GM21529 (cell line): ENCODE data around the gene MEIS2.

ENCODE experiments used
- ATAC-seq: cut with Tn5 transposase; IDR thresholded peaks from one replicate; pipeline ENCODE4 v1.9.1; 2021; ENCODE audit not compliant: unreplicated experiment

Gene MEIS2

GRCh38 chr15:36967929-36968328 is 132.4 kb downstream of the MEIS2 start:
- ATAC-seq: no peak

DNA sequence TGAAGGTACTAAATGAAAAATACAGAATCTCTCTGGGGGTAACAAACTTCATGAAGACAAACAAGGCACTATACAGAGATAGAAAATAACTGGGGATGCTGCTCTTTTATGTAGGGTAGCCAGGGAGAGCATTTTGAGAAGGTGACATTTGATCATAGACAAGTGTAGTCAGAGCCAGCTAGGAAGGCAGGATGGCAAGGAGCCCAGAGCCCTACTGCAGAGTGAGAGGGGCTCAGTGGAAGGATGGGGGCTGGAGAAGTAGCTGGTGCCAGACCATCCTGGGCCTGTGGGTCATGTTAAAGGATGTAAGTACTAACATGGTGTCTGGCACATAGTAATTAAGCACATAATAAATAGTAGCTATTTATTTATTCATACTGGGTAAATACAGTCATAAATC is 133.6 kb downstream of the MEIS2 start:
- no peak for ATAC-seq

- no peak for ATAC-seq
Measured at GRCh38 chr15:36965570-36966342, 134.6 kb downstream of the MEIS2 start.

- no peak for ATAC-seq
Measured at GRCh38 chr15:36964626-36965025, 135.7 kb downstream of the MEIS2 start.

- ATAC-seq: no peak
Measured at GRCh38 chr15:36961956-36962355, 138.4 kb downstream of the MEIS2 start.

DNA sequence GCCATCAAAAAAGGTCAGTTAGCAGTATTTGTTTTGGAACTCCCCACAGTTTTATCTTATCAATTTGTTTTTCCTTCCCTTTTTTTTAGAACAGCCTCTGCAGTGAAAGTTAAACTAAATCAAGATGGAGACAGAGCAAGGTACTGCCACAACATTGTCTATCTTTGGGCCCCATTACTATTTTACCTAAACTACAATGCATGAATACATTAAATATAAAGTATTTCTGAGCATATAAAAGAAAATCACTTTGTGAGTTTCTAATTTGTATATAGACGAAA is 139.5 kb downstream of the MEIS2 start:
- no peak for ATAC-seq

DNA sequence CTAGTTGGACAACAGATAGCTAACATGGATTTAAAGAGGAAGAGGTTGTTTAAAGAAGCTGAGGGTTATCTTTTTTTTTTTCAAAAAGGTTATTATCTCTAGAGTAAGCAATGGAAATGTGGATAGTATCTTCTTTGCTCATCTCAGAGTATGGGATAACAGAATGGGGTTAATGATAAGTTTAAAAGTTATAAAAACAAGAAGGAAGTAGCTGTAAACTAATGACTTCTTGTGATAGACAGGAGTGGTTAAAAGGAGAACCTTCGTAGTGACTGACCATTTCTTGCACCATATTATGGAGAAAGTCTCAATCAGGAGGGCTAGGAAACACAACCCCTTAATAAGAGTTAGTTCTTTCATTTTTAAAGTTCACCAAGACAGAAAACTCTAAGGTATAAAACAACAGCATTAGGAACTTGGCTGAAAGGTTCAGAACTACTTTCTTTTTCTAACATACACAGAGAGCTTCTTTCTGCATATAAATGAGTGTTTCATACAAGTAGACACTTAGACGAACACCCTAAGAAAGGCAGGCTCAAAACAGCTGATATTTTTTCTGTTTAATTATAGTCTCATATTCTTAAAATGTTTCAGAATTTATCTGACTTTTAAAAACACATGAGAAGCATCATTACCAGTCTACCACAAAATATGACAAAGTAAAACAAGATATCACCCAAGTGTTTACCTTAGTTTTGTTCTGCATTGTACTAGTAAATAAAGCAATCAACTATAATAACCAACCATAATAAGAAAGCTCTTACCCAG is 140.0 kb downstream of the MEIS2 start:
- no peak for ATAC-seq

DNA sequence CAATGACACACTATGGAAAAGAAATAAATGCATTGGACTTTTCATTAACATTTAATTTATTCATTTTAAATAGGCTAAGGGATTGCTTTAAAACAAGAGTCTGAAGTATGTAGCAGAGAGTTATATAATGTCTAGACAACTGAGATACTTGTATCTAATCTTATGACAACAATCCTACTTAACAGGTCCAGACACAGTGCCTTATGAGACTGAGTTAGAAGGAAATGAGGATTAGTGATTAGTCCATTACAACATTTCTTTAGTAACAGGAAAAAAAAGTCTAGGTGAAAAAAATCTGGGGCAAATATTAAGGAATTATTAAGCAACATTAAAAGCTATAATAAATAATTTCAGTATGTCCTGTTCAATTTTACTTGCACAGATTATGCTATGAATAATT is 140.6 kb downstream of the MEIS2 start:
- ATAC-seq: no peak

DNA sequence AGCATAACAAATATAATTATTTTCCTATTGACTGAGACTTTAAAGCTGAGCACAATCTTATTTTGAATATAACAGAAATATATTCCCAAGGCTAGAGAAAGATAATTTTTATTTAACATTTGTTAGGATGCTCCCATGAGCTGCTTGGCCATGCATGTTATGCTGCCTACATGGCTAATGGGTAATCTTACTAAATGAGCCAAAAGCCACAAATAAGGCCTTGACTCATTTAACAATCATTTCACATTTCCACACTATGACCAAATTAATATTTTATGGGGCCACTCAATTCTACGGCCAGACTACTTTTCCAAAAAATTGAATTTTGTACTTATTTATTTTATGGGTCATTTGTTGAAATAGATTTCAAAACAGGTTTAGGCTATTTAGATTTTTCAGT is 141.7 kb downstream of the MEIS2 start:
- ATAC-seq: no peak

DNA sequence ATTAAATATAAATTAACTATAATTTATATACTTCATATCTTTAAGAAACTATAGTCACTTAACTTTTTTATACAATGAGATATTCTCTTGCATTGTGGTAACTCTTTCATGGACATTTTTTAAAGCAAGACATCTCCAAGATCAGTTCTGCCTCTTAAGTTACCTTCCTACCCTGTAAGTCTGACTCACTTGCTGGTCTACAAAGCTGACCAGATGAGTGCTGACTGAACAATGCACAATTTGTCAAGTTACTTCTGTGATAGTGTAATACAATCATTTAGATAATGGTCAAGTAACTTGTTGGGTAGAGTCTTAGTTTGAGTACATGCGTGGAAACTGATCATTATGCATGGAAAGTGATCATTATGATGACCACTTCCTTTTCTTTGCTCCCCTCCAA is 145.9 kb downstream of the MEIS2 start:
- ATAC-seq: no peak

DNA sequence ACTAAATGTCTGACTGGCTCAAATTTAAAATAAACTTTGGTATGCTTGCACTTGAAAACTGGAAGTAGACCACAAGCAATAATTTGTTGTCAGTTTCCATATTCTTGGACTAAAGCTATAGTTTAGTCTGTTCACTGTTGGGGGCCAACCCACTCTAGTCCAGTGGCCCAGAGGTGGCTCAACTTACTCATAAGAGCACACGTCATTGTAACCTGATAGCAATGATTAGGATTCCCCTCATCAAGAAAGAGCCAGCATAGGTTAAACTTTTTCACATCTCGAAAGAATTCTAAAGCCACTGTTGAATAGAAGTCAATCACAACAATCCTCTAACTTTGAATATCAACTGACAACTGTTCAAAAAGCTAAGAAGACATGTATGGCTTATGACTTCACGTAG is 147.0 kb downstream of the MEIS2 start:
- ATAC-seq: no peak

- no peak for ATAC-seq
Measured at GRCh38 chr15:36951731-36952247, 148.6 kb downstream of the MEIS2 start.

DNA sequence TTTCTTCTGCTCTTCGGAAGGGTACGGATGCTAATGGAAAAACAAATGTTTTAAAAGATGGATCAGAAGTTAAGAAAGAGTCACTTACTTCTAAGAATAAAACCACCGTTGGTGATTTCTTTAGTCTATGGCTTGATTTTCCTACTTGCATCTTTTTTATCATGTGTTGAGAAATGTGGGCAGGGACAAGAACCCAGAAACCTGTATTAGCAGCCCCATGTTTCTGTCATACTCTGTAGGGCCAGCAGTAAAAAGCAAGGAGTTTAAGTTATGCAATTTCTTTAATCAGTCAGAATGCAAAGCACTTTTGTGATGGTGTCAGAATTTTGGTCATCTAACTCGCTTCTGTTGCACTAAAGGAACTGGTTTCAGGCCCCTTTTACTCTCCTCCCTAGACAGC is 150.0 kb downstream of the MEIS2 start:
- no peak for ATAC-seq

DNA sequence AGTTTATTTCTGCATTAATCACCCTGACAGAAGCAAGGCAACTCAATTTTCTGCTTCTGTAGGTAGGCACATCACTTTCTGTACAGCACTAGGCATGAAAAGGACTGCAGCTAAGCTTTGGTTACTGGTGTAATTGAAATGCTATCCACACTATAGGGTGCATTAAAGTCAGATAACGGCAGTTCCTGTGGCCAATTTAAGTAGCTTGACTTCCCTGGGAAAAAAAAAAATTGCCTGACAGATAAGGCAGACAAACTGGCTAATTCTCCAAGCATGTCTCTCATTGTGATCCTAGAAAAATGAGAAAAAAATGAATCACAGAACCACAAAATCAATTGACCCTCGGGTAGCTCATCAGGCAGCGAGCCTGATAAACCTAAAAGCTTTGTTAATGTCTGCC is 151.4 kb downstream of the MEIS2 start:
- ATAC-seq: no peak

DNA sequence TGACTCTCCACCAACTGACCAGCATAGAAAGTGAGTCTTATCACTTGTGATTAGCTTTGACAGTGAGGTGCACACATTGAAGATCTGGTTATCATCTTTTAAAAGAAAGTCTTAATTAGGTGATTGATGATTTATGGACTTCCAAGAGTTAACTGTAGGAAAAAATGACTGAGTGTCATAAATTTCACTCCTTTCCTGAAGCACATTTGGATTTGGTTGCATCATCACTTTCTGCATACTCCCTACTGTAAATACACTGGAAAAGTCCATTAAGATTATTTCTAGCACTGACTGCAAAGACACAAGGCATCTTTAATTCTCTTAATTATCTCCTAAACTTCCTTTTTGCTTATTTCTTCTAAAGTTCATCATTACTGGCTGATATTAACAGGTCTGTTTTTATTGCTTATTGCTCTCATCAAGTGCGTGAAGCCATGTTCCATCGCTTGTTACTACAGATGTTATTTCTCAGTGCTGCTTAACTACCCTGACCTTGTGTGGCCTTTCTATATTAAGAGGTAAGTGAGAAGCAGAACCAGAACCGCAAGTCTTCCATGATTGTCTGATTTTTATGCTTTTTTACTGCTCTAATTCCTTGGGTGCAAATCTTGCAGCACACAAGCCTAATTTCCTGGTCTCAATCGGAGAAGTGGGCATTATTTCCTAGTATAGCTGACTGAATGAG is 153.2 kb downstream of the MEIS2 start:
- ATAC-seq: no peak

DNA sequence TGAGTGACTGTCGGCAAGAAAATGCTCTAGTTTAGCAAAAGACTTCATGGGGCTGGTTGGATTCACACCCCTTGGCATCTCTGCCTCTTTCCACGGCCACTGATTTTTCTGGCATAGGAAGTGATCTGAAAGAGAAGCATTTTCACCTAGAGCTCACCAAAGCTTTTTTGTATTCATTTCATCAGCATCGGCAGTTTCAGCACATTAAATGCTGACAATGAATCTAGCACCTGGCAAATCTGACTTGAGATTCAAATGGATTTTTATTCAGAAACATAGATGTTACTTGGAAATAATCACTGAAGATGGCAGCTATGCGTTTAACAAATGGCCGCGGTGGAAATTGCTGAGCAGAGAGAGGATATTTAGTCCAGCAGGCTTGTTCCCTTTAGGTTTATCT is 155.9 kb downstream of the MEIS2 start:
- no peak for ATAC-seq

DNA sequence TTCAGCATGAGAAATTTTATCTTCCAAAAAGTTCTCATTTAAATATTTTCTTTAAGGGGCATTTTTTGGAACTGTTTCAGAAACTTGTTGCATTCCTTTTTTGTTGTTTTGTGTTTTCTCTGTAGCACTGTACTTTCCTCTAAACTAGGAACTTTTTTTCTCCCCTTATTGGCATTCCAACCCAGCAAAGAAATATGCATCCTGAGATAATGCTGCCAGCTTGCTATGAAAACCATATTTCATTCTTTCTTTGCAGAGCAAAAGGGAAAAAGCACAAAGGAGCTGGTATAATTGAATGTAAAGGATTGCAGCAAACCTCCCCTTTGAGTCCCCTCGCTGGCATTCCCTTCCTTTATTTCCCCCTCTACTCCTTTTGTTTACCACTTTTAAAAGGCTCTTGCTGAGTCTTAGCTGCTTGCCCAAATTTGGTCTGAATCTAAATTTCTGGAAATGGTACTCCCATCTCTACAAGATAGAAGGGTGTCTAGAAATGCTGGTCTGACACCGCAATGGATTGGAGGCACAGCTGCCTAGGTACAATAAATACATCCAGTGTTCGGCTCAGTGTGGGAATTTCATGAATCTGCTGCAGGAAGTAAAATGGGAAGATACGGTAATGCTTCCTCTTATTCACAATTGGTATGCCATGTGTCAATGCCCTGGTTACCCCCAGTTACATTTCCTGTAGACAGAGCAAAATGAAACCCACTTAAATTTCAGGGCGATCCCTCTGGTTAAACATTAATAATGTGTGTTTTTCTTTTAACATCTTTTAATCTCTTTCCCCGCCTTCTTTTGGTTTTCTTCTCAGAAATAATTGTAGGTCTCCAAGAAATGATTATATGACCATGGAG is 156.6 kb downstream of the MEIS2 start:
- ATAC-seq: no peak

DNA sequence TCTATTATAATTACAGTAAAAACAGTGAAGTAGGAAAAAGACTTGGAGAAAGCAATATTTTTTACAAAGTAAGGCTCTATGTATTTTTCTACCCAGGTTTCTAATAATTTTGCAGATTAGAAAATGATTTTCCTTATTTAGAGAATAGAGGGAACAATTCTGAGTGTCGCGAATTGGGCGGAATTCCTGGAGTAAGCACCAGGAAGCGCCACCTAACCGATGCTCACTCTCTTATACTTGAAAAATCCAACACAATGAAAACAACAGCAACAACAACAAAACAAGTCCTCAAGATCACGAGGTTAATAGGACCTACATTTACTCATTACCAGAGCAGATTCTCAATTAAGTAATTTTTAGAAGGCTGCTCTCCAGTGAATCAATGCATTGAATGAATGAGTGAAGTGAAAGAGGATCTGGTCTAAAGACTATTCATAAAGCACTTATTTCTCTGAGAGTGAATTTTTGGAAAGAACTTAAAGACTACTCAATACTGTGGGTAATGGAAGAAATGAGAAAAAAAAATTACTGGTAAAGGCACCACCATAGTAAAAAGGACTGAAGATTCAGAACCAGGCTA is 158.0 kb downstream of the MEIS2 start:
- no peak for ATAC-seq

DNA sequence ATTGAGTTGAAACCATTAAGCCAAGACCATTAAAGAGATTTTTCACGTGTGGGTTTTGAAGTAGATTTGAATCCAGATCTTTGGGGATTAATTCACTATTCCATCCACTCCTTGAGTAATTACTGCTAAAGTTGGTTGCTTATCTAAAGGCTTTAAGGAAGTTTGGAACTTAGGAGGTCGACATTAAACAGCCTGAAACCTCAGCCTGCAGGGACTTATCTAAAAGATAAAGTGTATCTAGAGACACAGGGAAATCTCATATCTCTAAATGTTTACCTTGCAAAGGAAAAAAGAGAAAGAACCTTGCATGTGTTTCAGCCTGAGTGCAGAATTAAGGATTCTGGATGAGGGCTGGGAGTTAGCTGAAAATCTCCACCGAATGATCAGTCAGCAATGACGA is 158.6 kb downstream of the MEIS2 start:
- no peak for ATAC-seq

- ATAC-seq: no peak
Measured at GRCh38 chr15:36940636-36941260, 159.6 kb downstream of the MEIS2 start.
